K562 (cell line): ENCODE data around the gene SPATA2. TPM values are rescaled to one million over a fixed set of nuclear protein-coding genes. Genes with fewer than 3 reads are reported as not detected.
A peak's percentile ranks its signal among the peaks of the same experiment; 100 is the strongest.

ENCODE experiments used
- ATAC-seq: fragments of 200-7000 bp; cut with Tn5 transposase; 3 replicates; pipeline ENCODE4 v1.9.1; 2020; ENCODE audit warnings: moderate library complexity
- BruUV-seq: library from RNA; stranded (reverse); fragments of 400-500 nt; replicated peaks from 2 replicates; lab custom pipeline; 2021; lab: Mats Ljungman, UMichigan
- CTCF ChIA-PET: fragments of 300-600 bp; formaldehyde crosslinking; extraction: SDS; loops from one replicate; lab custom pipeline; 2021; ENCODE audit warnings: low intra/inter-chr PET ratio; lab: Yijun Ruan, JAX
- POLR2A ChIA-PET: fragments of 300-600, 350-650 bp; sonication (Branson Sonifier 250); formaldehyde crosslinking; extraction: SDS; loops from one replicate; lab custom pipeline; 2021; ENCODE audit warnings: antibody characterized with exemption, inconsistent platforms; lab: Yijun Ruan, JAX
- DNase-seq, 4 experiments: peaks; one replicate each; pipeline versions ENCODE4 v3.0.0 to v3.0.0-alpha.2; 2011 to 2018; ENCODE audit warnings: low spot score in 3 of 4, mixed read lengths in 3 of 4; ENCODE audit errors: extremely low read depth in 1 of 4
- FAIRE-seq: peaks from 2 replicates; lab custom pipeline; 2011; peaks lifted over from hg19 to GRCh38; lab: Jason Lieb, UNC
- H2AFZ ChIP-seq: 2 replicates; pipeline ENCODE4 v1.6.0; 2011; ENCODE audit warnings: low read depth, low read length, control low read depth, inconsistent platforms
- H3K27ac ChIP-seq: fragments of 200-600 bp; 3 replicates; pipeline ENCODE4 v1.8.0; 2011; ENCODE audit warnings: low read depth, mild to moderate bottlenecking, control low read depth, inconsistent platforms, low read length, moderate library complexity, mixed read lengths; ENCODE audit errors: extremely low read depth
- H3K27me3 ChIP-seq, 2 experiments: fragments of 300-600 bp in 1 of 2; 2 replicates in 1 of 2; 3 replicates in 1 of 2; pipeline versions ENCODE4 v1.6.0 to v1.8.0; 2011; ENCODE audit warnings: inconsistent platforms in 2 of 2, low read length in 2 of 2, mild to moderate bottlenecking in 1 of 2, mixed read lengths in 1 of 2, moderate library complexity in 1 of 2; ENCODE audit not compliant: control insufficient read depth in 2 of 2, insufficient read depth in 2 of 2
- H3K36me3 ChIP-seq: fragments of 300-600 bp; 3 replicates; pipeline ENCODE4 v1.8.0; 2011; ENCODE audit warnings: mild to moderate bottlenecking, low read length, inconsistent platforms; ENCODE audit not compliant: control insufficient read depth, insufficient read depth
- H3K4me1 ChIP-seq, 2 experiments: fragments of 200-600 bp in 1 of 2; replicated peaks in 1 of 2; 2 replicates in 1 of 2; 3 replicates in 1 of 2; pipeline versions ENCODE4 v1.5.1 to v1.8.0; 2011; ENCODE audit warnings: inconsistent platforms in 2 of 2, low read length in 2 of 2, mild to moderate bottlenecking in 1 of 2, mixed read lengths in 1 of 2, moderate library complexity in 1 of 2; ENCODE audit not compliant: control insufficient read depth in 2 of 2, insufficient read depth in 2 of 2
- H3K4me2 ChIP-seq: 2 replicates; pipeline ENCODE4 v1.6.1; 2011; ENCODE audit warnings: low read length, control low read depth, inconsistent platforms, mixed read lengths; ENCODE audit not compliant: insufficient read depth
- H3K4me3 ChIP-seq: fragments of 200-600 bp; sonication (generic), shearing (Covaris generic); 2 replicates; pipeline ENCODE4 v1.5.1; 2016; ENCODE audit warnings: control low read depth, inconsistent platforms
- H3K79me2 ChIP-seq: fragments of 200-600 bp; 3 replicates; pipeline ENCODE4 v1.8.0; 2011; ENCODE audit warnings: low read length, inconsistent platforms; ENCODE audit not compliant: control insufficient read depth, insufficient read depth
- H3K9ac ChIP-seq, 2 experiments: 2 replicates each; pipeline versions ENCODE4 v1.6.0 to v1.6.1; 2011; ENCODE audit warnings: low read depth in 2 of 2, low read length in 2 of 2, control low read depth in 1 of 2, inconsistent platforms in 1 of 2, mild to moderate bottlenecking in 1 of 2, mixed read lengths in 1 of 2; ENCODE audit not compliant: insufficient read depth in 1 of 2
- H3K9me1 ChIP-seq: one replicate; pipeline ENCODE4 v1.6.0; 2011; ENCODE audit warnings: inconsistent platforms, mild to moderate bottlenecking, low read length, moderate library complexity; ENCODE audit not compliant: control insufficient read depth, insufficient read depth
- H3K9me3 ChIP-seq: replicated peaks from 2 replicates; pipeline ENCODE4 v1.5.1; 2011; ENCODE audit warnings: low read depth, low read length, inconsistent platforms; ENCODE audit not compliant: control insufficient read depth, insufficient read depth
- H4K20me1 ChIP-seq: replicated peaks from 2 replicates; pipeline ENCODE4 v1.6.1; 2011; ENCODE audit warnings: low read length, inconsistent platforms, mixed read lengths; ENCODE audit not compliant: control insufficient read depth, insufficient read depth
- FOSL1 ChIP-seq: fragments of 200-800 bp; sonication (Bioruptor generic); conservative IDR thresholded peaks from 2 replicates; pipeline ENCODE4 v1.6.1; 2016; ENCODE audit warnings: missing genetic modification characterization, missing compliant biosample characterization
- FOXK1 ChIP-seq: sonication (generic); formaldehyde crosslinking; IDR thresholded peaks from 2 replicates; pipeline ENCODE4 v1.8.0; 2022; ENCODE audit warnings: missing genetic modification reagents, mild to moderate bottlenecking, borderline replicate concordance
- KLF1 ChIP-seq: fragments of 450-650 bp; IDR thresholded peaks from 2 replicates; pipeline ENCODE4 v1.6.1; 2016; ENCODE audit warnings: missing genetic modification characterization, missing compliant biosample characterization
- ZNF277 ChIP-seq: fragments of 250-450 bp; sonication (Bioruptor Pico); IDR thresholded peaks from 2 replicates; pipeline ENCODE4 v1.8.0; 2022; ENCODE audit warnings: inconsistent platforms, mild to moderate bottlenecking, moderate library complexity, borderline replicate concordance
- ZNF507 ChIP-seq: conservative IDR thresholded peaks from 2 replicates; pipeline ENCODE4 v1.6.1; 2017; ENCODE audit warnings: missing genetic modification characterization, missing compliant biosample characterization
- WGBS: fragments of 100-300 bp; shearing (Covaris generic); methylation state at CpG from one replicate; pipeline ENCODE4 v1.1.6; 2016; ENCODE audit warnings: low coverage, mixed read lengths; ENCODE audit not compliant: insufficient coverage; ENCODE audit errors: missing lambda C conversion rate; 5-methylcytosine and 5-hydroxymethylcytosine counted together
- in situ Hi-C: fragments of 300-500 bp; cut with MboI; formaldehyde crosslinking; loops from 4 replicates; pipeline ENCODE4 v1.15.0; 2018; ENCODE audit warnings: inconsistent platforms, mixed read lengths
- intact Hi-C: fragments of 100-400 bp; cut with micrococcal nuclease; formaldehyde crosslinking; loops from 2 replicates; pipeline ENCODE4 v1.14.2; 2022
- polyA plus RNA-seq, 8 experiments: library from polyadenylated mRNA; depleted of rRNA in 4 of 8; stranded (reverse) in 5 of 8; unstranded in 3 of 8; fragments of >200 nt; fragmentation: Nextera tagmentation in 2 of 8; fragmentation: Illumina TruSeq in 1 of 8; extraction: Ambion mirVana in 2 of 8; extraction: Trizol in 1 of 8; gene quantifications; 2 replicates each; pipeline versions ENCODE4 v1.2.1 to v1.2.3, GENCODE V29; 2011 to 2014; ENCODE audit warnings: inconsistent platforms in 1 of 8, missing spikeins in 1 of 8
- total RNA-seq, 7 experiments: library from RNA; depleted of rRNA in 6 of 7; stranded (reverse); fragments of >200 nt in 6 of 7; fragmentation: Illumina TruSeq in 2 of 7; extraction: Trizol in 2 of 7; gene quantifications; 2 replicates each; pipeline versions ENCODE4 v1.2.1 to v1.2.3, GENCODE V29; 2011 to 2021; ENCODE audit warnings: low replicate concordance in 1 of 7

Gene SPATA2
- total and polyA plus RNA-seq, 9 of the 15 experiments (the other 6 are each of a cell fraction or from before 2014, with no cell fraction given): 0.46 to 8.2 (median 2.7) TPM

- H3K79me2 ChIP-seq: no peaks in the 10 kb centered on the region
- in situ Hi-C loops (no loop called here), intact Hi-C loops (no loop called here)
- H3K27ac ChIP-seq: no peak overlapping the region
- ChIA-PET CTCF (no interaction called here), POLR2A (interaction anchor here (0.6 to 0.7 kb wide), 2 partner anchors 10 to 907 kb away, joined by 3 read pairs; no protein-coding TSS in a partner anchor)
- no peaks in the 10 kb centered on the region for H3K9me1 ChIP-seq
- no peak overlapping the region for H3K4me2 ChIP-seq
- no peak overlapping the region for H3K9ac ChIP-seq
- peak in 1 of 4 experiments; percentile 4 for DNase-seq
- FAIRE-seq: no peak
- H3K27me3 ChIP-seq: no peaks in the 10 kb centered on the region
- ATAC-seq: no peak
- no peak overlapping the region for H3K4me3 ChIP-seq
- no peaks in the 10 kb centered on the region for H3K4me1 ChIP-seq
- BruUV-seq: no TSS peak
- no peaks in the 10 kb centered on the region; the same call in 1 of the 2 replicates for H4K20me1 ChIP-seq
- 86% methylated on average over 3 of the region's 3 CpGs for WGBS
- H2AFZ ChIP-seq: no peak overlapping the region
- H3K36me3 ChIP-seq: peaks cover 71% of the 10 kb centered on the region; the same call in 2 of the 3 replicates
- no peaks in the 10 kb centered on the region for H3K9me3 ChIP-seq
- TF ChIP-seq ZNF277 (CRISPR knock-in tag) (no peak), FOXK1 (no peak), ZNF507 (tag) (no peak)
These were observed 39.8 kb upstream of the SPATA2 start for GRCh38 chr20:49955167-49955566.

GRCh38 chr20:49951151-49951550 is 35.8 kb upstream of the SPATA2 start:
- DNase-seq (no peak), FAIRE-seq (no peak), ATAC-seq (no peak)
- Histone ChIP-seq H3K36me3 (peaks cover 87% of the 10 kb centered on the region), H3K9me3 (no peaks in the 10 kb centered on the region), H2AFZ (no peak overlapping the region), H3K9me1 (no peaks in the 10 kb centered on the region), H3K79me2 (no peaks in the 10 kb centered on the region), H3K4me2 (no peak overlapping the region), H3K27ac (no peak overlapping the region), H3K4me3 (no peak overlapping the region), H3K9ac (no peak overlapping the region), H3K4me1 (no peaks in the 10 kb centered on the region), H4K20me1 (no peaks in the 10 kb centered on the region; the same call in 1 of the 2 replicates), H3K27me3 (no peaks in the 10 kb centered on the region)
- no TSS peak for BruUV-seq
- CTCF ChIA-PET: no interaction called here
- in situ Hi-C loops: no loop called here
- POLR2A ChIA-PET: interaction anchor here (0.9 to 1.5 kb wide), 3 partner anchors 14 to 120 kb away, joined by 3 to 6 read pairs (median 3); no protein-coding TSS in a partner anchor
- intact Hi-C loops: no loop called here
- WGBS: 89% methylated on average over 4 of the region's 4 CpGs
- TF ChIP-seq KLF1 (tag) (no peak), FOSL1 (tag) (peak; percentile 44)
